Activated CD8-positive, alpha-beta memory T cell treated with anti-CD3 and anti-CD28 coated beads, Interleukin-2, amount 50 U/mL, for 1 hour (primary cell): ENCODE measurements around the gene RESP18.

Source experiments
- DNase-seq: peaks from one replicate; pipeline ENCODE4 v3.0.0-alpha.2; 2020; ENCODE audit errors: extremely low read depth

RESP18 gene

GRCh38 chr2:219277703-219278654, 54.6 kb downstream of the RESP18 start:
- DNase-seq = peak; percentile 39
